WTC11 (cell line): ENCODE measurements around the gene GNG4. TPM values are rescaled to one million over a fixed set of nuclear protein-coding genes. Genes with fewer than 3 reads are reported as not detected.

Experiments
- ATAC-seq: fragments of 200-7000 bp; cut with Tn5 transposase; 2 replicates; pipeline ENCODE4 v1.10.0; 2021; ENCODE audit warnings: mild to moderate bottlenecking, moderate library complexity
- CTCF ChIA-PET: fragments of 300-600 bp; sonication (Branson Sonifier 250); formaldehyde crosslinking; loops from one replicate; lab custom pipeline; 2021; ENCODE audit warnings: antibody characterized with exemption; lab: Charles Lee
- POLR2A ChIA-PET: fragments of 350-600 bp; sonication (Branson Sonifier 250); formaldehyde crosslinking; loops from one replicate; lab custom pipeline; 2021; ENCODE audit warnings: antibody characterized with exemption; lab: Charles Lee
- DNase-seq: peaks from one replicate; pipeline ENCODE4 v3.0.0; 2021; ENCODE audit warnings: low spot score
- H3K27ac Mint-ChIP-seq: 2 replicates; pipeline ENCODE4 v1.8.0; 2021; ENCODE audit warnings: mixed read lengths
- H3K27me3 Mint-ChIP-seq: 2 replicates; pipeline ENCODE4 v1.8.0; 2021; ENCODE audit warnings: low read depth, mild to moderate bottlenecking, moderate library complexity, mixed read lengths
- H3K36me3 Mint-ChIP-seq: 2 replicates; pipeline ENCODE4 v1.8.0; 2021; ENCODE audit warnings: mixed read lengths
- H3K4me1 Mint-ChIP-seq: 2 replicates; pipeline ENCODE4 v1.8.0; 2022; ENCODE audit warnings: mixed read lengths
- H3K4me3 Mint-ChIP-seq: 2 replicates; pipeline ENCODE4 v1.8.0; 2021; ENCODE audit warnings: mild to moderate bottlenecking, moderate library complexity, mixed read lengths
- H3K9me3 Mint-ChIP-seq: 2 replicates; pipeline ENCODE4 v1.8.0; 2021; ENCODE audit warnings: mixed read lengths
- CREM ChIP-seq: sonication (generic); formaldehyde crosslinking; IDR thresholded peaks from 2 replicates; pipeline ENCODE4 v1.8.1; 2022; ENCODE audit warnings: mild to moderate bottlenecking, missing genetic modification reagents, moderate library complexity
- ELF4 ChIP-seq: sonication (generic); formaldehyde crosslinking; IDR thresholded peaks from 2 replicates; pipeline ENCODE4 v1.8.1; 2022; ENCODE audit warnings: low read depth, mild to moderate bottlenecking, moderate library complexity, missing genetic modification reagents
- ESRRA ChIP-seq: sonication (generic); formaldehyde crosslinking; IDR thresholded peaks from 2 replicates; pipeline ENCODE4 v1.8.1; 2022; ENCODE audit warnings: mild to moderate bottlenecking, missing genetic modification reagents, borderline replicate concordance
- GABPB1 ChIP-seq: sonication (generic); formaldehyde crosslinking; IDR thresholded peaks from 2 replicates; pipeline ENCODE4 v1.8.1; 2023; ENCODE audit warnings: mild to moderate bottlenecking, missing genetic modification reagents
- JAZF1 ChIP-seq: fragments of 250-450 bp; sonication (Bioruptor Pico); IDR thresholded peaks from 2 replicates; pipeline ENCODE4 v1.9.0; 2021; ENCODE audit warnings: moderate library complexity, mild to moderate bottlenecking, inconsistent platforms
- RORB ChIP-seq: fragments of 250-450 bp; sonication (Bioruptor Pico); IDR thresholded peaks from 2 replicates; pipeline ENCODE4 v1.9.0; 2021; ENCODE audit warnings: mild to moderate bottlenecking
- TEAD4 ChIP-seq: sonication (generic); formaldehyde crosslinking; IDR thresholded peaks from 2 replicates; pipeline ENCODE4 v1.8.0; 2022; ENCODE audit warnings: mild to moderate bottlenecking, missing genetic modification reagents
- ZBTB21 ChIP-seq: sonication (generic); formaldehyde crosslinking; IDR thresholded peaks from 2 replicates; pipeline ENCODE4 v1.8.1; 2023; ENCODE audit warnings: mild to moderate bottlenecking, missing genetic modification reagents, borderline replicate concordance
- ZNF219 ChIP-seq: sonication (generic); formaldehyde crosslinking; IDR thresholded peaks from 2 replicates; pipeline ENCODE4 v1.8.0; 2023; ENCODE audit warnings: missing genetic modification reagents, mild to moderate bottlenecking, borderline replicate concordance
- ZNF317 ChIP-seq: sonication (generic); formaldehyde crosslinking; IDR thresholded peaks from 2 replicates; pipeline ENCODE4 v1.8.1; 2023; ENCODE audit warnings: low read depth, mild to moderate bottlenecking, moderate library complexity, missing genetic modification reagents, borderline replicate concordance
- ZNF671 ChIP-seq: fragments of 250-450 bp; sonication (Bioruptor Pico); IDR thresholded peaks from 2 replicates; pipeline ENCODE4 v1.8.0; 2021; ENCODE audit warnings: mild to moderate bottlenecking
- total RNA-seq: library from RNA; stranded (reverse); gene quantifications from 3 replicates; pipeline ENCODE4 v1.2.3, GENCODE V29; 2021
- TF ChIP-seq, protein P1 (sequence below): sonication (generic); formaldehyde crosslinking; IDR thresholded peaks from 2 replicates; pipeline ENCODE4 v1.8.0; 2022; ENCODE audit warnings: missing genetic modification reagents
- TF ChIP-seq, protein P2 (sequence below): sonication (generic); formaldehyde crosslinking; IDR thresholded peaks from 2 replicates; pipeline ENCODE4 v1.8.1; 2023; ENCODE audit warnings: mild to moderate bottlenecking, missing genetic modification reagents, moderate library complexity
- TF ChIP-seq, protein P3 (sequence below): sonication (generic); formaldehyde crosslinking; IDR thresholded peaks from 2 replicates; pipeline ENCODE4 v1.8.0; 2022; ENCODE audit warnings: mild to moderate bottlenecking, missing genetic modification reagents
- TF ChIP-seq, protein P4 (sequence below): sonication (generic); formaldehyde crosslinking; IDR thresholded peaks from 2 replicates; pipeline ENCODE4 v1.8.1; 2023; ENCODE audit warnings: mild to moderate bottlenecking, missing genetic modification reagents
- TF ChIP-seq, protein P5 (sequence below): sonication (generic); formaldehyde crosslinking; IDR thresholded peaks from 2 replicates; pipeline ENCODE4 v1.8.1; 2022; ENCODE audit warnings: missing genetic modification reagents, borderline replicate concordance
- TF ChIP-seq, protein P6 (sequence below): sonication (generic); formaldehyde crosslinking; conservative IDR thresholded peaks from 2 replicates; pipeline ENCODE4 v1.8.1; 2022; ENCODE audit warnings: mild to moderate bottlenecking, missing genetic modification reagents
- TF ChIP-seq, protein P7 (sequence below): sonication (generic); formaldehyde crosslinking; IDR thresholded peaks from 2 replicates; pipeline ENCODE4 v1.8.0; 2023; ENCODE audit warnings: missing genetic modification reagents, mild to moderate bottlenecking, borderline replicate concordance
- TF ChIP-seq, protein P8 (sequence below): sonication (generic); formaldehyde crosslinking; IDR thresholded peaks from 2 replicates; pipeline ENCODE4 v1.8.0; 2022; ENCODE audit warnings: mild to moderate bottlenecking, missing genetic modification reagents

Gene GNG4
- total RNA-seq, 1 experiment from 2014 or later: 38.3 TPM

DNA sequence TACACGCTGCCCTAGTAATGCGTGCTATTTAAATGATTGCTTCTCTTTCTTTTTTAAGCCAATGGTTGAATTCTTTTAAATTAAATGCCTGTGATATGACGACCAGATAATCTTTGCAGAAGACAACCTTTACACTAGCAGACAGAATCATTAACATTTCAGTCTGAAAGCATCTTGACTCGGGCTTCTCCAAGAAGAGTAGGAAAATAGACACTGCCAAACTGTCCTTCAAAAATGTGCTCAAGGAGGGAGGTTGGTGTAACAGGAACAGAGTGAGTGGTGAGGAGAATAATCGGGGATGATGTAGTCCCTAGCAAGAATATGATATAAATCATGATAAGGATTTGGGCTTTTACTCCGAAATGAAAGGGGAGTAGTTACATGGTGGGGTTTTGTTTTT lies 138.8 kb downstream of the GNG4 start:
- DNase-seq (no peak), ATAC-seq (no peak)
- no peak overlapping the region for H3K4me3 Mint-ChIP-seq
- ChIA-PET CTCF (interaction anchor here (1.0 to 1.7 kb wide), 7 partner anchors 23 to 461 kb away, joined by 3 to 5 read pairs (median 3); no protein-coding TSS in a partner anchor), POLR2A (interaction anchor here (0.7 kb wide), 1 partner anchor 245 kb away, joined by 3 read pairs; no protein-coding TSS in a partner anchor)
- H3K27ac Mint-ChIP-seq: no peak overlapping the region
- TF ChIP-seq, protein P1, sequence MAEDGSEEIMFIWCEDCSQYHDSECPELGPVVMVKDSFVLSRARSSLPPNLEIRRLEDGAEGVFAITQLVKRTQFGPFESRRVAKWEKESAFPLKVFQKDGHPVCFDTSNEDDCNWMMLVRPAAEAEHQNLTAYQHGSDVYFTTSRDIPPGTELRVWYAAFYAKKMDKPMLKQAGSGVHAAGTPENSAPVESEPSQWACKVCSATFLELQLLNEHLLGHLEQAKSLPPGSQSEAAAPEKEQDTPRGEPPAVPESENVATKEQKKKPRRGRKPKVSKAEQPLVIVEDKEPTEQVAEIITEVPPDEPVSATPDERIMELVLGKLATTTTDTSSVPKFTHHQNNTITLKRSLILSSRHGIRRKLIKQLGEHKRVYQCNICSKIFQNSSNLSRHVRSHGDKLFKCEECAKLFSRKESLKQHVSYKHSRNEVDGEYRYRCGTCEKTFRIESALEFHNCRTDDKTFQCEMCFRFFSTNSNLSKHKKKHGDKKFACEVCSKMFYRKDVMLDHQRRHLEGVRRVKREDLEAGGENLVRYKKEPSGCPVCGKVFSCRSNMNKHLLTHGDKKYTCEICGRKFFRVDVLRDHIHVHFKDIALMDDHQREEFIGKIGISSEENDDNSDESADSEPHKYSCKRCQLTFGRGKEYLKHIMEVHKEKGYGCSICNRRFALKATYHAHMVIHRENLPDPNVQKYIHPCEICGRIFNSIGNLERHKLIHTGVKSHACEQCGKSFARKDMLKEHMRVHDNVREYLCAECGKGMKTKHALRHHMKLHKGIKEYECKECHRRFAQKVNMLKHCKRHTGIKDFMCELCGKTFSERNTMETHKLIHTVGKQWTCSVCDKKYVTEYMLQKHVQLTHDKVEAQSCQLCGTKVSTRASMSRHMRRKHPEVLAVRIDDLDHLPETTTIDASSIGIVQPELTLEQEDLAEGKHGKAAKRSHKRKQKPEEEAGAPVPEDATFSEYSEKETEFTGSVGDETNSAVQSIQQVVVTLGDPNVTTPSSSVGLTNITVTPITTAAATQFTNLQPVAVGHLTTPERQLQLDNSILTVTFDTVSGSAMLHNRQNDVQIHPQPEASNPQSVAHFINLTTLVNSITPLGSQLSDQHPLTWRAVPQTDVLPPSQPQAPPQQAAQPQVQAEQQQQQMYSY (CRISPR knock-in tag): no peak
- TF ChIP-seq, protein P2, sequence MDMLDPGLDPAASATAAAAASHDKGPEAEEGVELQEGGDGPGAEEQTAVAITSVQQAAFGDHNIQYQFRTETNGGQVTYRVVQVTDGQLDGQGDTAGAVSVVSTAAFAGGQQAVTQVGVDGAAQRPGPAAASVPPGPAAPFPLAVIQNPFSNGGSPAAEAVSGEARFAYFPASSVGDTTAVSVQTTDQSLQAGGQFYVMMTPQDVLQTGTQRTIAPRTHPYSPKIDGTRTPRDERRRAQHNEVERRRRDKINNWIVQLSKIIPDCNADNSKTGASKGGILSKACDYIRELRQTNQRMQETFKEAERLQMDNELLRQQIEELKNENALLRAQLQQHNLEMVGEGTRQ (CRISPR knock-in tag): no peak
- TF ChIP-seq, protein P3, sequence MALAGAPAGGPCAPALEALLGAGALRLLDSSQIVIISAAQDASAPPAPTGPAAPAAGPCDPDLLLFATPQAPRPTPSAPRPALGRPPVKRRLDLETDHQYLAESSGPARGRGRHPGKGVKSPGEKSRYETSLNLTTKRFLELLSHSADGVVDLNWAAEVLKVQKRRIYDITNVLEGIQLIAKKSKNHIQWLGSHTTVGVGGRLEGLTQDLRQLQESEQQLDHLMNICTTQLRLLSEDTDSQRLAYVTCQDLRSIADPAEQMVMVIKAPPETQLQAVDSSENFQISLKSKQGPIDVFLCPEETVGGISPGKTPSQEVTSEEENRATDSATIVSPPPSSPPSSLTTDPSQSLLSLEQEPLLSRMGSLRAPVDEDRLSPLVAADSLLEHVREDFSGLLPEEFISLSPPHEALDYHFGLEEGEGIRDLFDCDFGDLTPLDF: no peak
- TF ChIP-seq GABPB1 (CRISPR knock-in tag) (no peak), JAZF1 (CRISPR knock-in tag) (no peak), ZNF317 (CRISPR knock-in tag) (no peak), ELF4 (CRISPR knock-in tag) (no peak), ZNF219 (CRISPR knock-in tag) (no peak), ZNF671 (CRISPR knock-in tag) (no peak), ESRRA (CRISPR knock-in tag) (no peak), RORB (CRISPR knock-in tag) (no peak), ZBTB21 (CRISPR knock-in tag) (no peak), CREM (CRISPR knock-in tag) (no peak), TEAD4 (CRISPR knock-in tag) (no peak)
- TF ChIP-seq, protein P4, sequence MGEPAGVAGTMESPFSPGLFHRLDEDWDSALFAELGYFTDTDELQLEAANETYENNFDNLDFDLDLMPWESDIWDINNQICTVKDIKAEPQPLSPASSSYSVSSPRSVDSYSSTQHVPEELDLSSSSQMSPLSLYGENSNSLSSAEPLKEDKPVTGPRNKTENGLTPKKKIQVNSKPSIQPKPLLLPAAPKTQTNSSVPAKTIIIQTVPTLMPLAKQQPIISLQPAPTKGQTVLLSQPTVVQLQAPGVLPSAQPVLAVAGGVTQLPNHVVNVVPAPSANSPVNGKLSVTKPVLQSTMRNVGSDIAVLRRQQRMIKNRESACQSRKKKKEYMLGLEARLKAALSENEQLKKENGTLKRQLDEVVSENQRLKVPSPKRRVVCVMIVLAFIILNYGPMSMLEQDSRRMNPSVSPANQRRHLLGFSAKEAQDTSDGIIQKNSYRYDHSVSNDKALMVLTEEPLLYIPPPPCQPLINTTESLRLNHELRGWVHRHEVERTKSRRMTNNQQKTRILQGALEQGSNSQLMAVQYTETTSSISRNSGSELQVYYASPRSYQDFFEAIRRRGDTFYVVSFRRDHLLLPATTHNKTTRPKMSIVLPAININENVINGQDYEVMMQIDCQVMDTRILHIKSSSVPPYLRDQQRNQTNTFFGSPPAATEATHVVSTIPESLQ: no peak
- TF ChIP-seq, protein P5, sequence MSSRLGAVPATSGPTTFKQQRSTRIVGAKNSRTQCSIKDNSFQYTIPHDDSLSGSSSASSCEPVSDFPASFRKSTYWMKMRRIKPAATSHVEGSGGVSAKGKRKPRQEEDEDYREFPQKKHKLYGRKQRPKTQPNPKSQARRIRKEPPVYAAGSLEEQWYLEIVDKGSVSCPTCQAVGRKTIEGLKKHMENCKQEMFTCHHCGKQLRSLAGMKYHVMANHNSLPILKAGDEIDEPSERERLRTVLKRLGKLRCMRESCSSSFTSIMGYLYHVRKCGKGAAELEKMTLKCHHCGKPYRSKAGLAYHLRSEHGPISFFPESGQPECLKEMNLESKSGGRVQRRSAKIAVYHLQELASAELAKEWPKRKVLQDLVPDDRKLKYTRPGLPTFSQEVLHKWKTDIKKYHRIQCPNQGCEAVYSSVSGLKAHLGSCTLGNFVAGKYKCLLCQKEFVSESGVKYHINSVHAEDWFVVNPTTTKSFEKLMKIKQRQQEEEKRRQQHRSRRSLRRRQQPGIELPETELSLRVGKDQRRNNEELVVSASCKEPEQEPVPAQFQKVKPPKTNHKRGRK: no peak
- TF ChIP-seq, protein P6, sequence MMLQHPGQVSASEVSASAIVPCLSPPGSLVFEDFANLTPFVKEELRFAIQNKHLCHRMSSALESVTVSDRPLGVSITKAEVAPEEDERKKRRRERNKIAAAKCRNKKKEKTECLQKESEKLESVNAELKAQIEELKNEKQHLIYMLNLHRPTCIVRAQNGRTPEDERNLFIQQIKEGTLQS (CRISPR knock-in tag): no peak
- TF ChIP-seq, protein P7, sequence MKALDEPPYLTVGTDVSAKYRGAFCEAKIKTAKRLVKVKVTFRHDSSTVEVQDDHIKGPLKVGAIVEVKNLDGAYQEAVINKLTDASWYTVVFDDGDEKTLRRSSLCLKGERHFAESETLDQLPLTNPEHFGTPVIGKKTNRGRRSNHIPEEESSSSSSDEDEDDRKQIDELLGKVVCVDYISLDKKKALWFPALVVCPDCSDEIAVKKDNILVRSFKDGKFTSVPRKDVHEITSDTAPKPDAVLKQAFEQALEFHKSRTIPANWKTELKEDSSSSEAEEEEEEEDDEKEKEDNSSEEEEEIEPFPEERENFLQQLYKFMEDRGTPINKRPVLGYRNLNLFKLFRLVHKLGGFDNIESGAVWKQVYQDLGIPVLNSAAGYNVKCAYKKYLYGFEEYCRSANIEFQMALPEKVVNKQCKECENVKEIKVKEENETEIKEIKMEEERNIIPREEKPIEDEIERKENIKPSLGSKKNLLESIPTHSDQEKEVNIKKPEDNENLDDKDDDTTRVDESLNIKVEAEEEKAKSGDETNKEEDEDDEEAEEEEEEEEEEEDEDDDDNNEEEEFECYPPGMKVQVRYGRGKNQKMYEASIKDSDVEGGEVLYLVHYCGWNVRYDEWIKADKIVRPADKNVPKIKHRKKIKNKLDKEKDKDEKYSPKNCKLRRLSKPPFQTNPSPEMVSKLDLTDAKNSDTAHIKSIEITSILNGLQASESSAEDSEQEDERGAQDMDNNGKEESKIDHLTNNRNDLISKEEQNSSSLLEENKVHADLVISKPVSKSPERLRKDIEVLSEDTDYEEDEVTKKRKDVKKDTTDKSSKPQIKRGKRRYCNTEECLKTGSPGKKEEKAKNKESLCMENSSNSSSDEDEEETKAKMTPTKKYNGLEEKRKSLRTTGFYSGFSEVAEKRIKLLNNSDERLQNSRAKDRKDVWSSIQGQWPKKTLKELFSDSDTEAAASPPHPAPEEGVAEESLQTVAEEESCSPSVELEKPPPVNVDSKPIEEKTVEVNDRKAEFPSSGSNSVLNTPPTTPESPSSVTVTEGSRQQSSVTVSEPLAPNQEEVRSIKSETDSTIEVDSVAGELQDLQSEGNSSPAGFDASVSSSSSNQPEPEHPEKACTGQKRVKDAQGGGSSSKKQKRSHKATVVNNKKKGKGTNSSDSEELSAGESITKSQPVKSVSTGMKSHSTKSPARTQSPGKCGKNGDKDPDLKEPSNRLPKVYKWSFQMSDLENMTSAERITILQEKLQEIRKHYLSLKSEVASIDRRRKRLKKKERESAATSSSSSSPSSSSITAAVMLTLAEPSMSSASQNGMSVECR (CRISPR knock-in tag): no peak
- TF ChIP-seq, protein P8, sequence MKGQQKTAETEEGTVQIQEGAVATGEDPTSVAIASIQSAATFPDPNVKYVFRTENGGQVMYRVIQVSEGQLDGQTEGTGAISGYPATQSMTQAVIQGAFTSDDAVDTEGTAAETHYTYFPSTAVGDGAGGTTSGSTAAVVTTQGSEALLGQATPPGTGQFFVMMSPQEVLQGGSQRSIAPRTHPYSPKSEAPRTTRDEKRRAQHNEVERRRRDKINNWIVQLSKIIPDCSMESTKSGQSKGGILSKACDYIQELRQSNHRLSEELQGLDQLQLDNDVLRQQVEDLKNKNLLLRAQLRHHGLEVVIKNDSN (CRISPR knock-in tag): no peak
- no peaks in the 10 kb centered on the region for H3K36me3 Mint-ChIP-seq
- no peaks in the 10 kb centered on the region for H3K9me3 Mint-ChIP-seq
- H3K27me3 Mint-ChIP-seq: no peaks in the 10 kb centered on the region
- no peaks in the 10 kb centered on the region for H3K4me1 Mint-ChIP-seq
